HepG2 (cell line): ENCODE data around the gene BCAS3. TPM values are rescaled to one million over a fixed set of nuclear protein-coding genes. Genes with fewer than 3 reads are reported as not detected.

ENCODE experiments used
- CBFB ChIP-seq: sonication (generic); formaldehyde crosslinking; IDR thresholded peaks from 2 replicates; pipeline ENCODE4 v1.4.0; 2020; ENCODE audit warnings: missing genetic modification reagents
- ELF1 ChIP-seq: sonication (generic); formaldehyde crosslinking; IDR thresholded peaks from 2 replicates; pipeline ENCODE4 v1.4.0; 2020; ENCODE audit warnings: missing genetic modification reagents
- FOSL1 ChIP-seq: sonication (generic); formaldehyde crosslinking; IDR thresholded peaks from 2 replicates; pipeline ENCODE4 v1.9.0; 2021; ENCODE audit warnings: missing genetic modification reagents, borderline replicate concordance
- KLF12 ChIP-seq: sonication (generic); formaldehyde crosslinking; IDR thresholded peaks from 2 replicates; pipeline ENCODE4 v1.4.0; 2020; ENCODE audit warnings: missing genetic modification reagents, borderline replicate concordance
- NCOA1 ChIP-seq: sonication (generic); formaldehyde crosslinking; IDR thresholded peaks from 2 replicates; pipeline ENCODE4 v1.9.0; 2021; ENCODE audit warnings: missing genetic modification reagents
- POLR2A ChIP-seq, 2 experiments: IDR thresholded peaks; 2 replicates each; pipeline ENCODE4 v1.6.1; 2011; ENCODE audit warnings: low read depth in 2 of 2, low read length in 2 of 2, mild to moderate bottlenecking in 1 of 2, moderate library complexity in 1 of 2; ENCODE audit not compliant: insufficient read depth in 1 of 2
- RAD51 ChIP-seq: fragments of 450-650 bp; IDR thresholded peaks from 2 replicates; pipeline ENCODE4 v1.6.1; 2016; ENCODE audit warnings: borderline replicate concordance
- RFX1 ChIP-seq: fragments of 450-650 bp; IDR thresholded peaks from 2 replicates; pipeline ENCODE4 v1.6.1; 2017
- RXRA ChIP-seq: sonication (generic); formaldehyde crosslinking; IDR thresholded peaks from 2 replicates; pipeline ENCODE4 v1.5.1; 2020; ENCODE audit warnings: missing genetic modification reagents
- SMARCC2 ChIP-seq: fragments of 450-650 bp; IDR thresholded peaks from 2 replicates; pipeline ENCODE4 v1.6.1; 2017; ENCODE audit warnings: antibody characterized with exemption, mild to moderate bottlenecking
- TBX2 ChIP-seq: sonication (generic); formaldehyde crosslinking; IDR thresholded peaks from 2 replicates; pipeline ENCODE4 v1.5.0; 2020; ENCODE audit warnings: missing genetic modification reagents, mild to moderate bottlenecking, borderline replicate concordance
- TMF1 ChIP-seq: sonication (generic); formaldehyde crosslinking; IDR thresholded peaks from 2 replicates; pipeline ENCODE4 v1.8.1; 2022; ENCODE audit warnings: low read depth, missing genetic modification reagents
- ZKSCAN5 ChIP-seq: sonication (generic); formaldehyde crosslinking; IDR thresholded peaks from 2 replicates; pipeline ENCODE4 v1.5.1; 2020; ENCODE audit warnings: mild to moderate bottlenecking, missing genetic modification reagents
- ZNF230 ChIP-seq: sonication (generic); formaldehyde crosslinking; IDR thresholded peaks from 2 replicates; pipeline ENCODE4 v1.4.0; 2020; ENCODE audit warnings: mild to moderate bottlenecking, missing genetic modification reagents
- ZNF431 ChIP-seq: sonication (generic); formaldehyde crosslinking; IDR thresholded peaks from 2 replicates; pipeline ENCODE4 v1.9.0; 2022; ENCODE audit warnings: missing genetic modification reagents, low read depth, mild to moderate bottlenecking, borderline replicate concordance
- ZNF781 ChIP-seq: sonication (generic); formaldehyde crosslinking; IDR thresholded peaks from 2 replicates; pipeline ENCODE4 v1.5.1; 2020; ENCODE audit warnings: borderline replicate concordance, mild to moderate bottlenecking, missing genetic modification reagents; ENCODE audit errors: not compliant biosample characterization
- polyA plus RNA-seq, 8 experiments: library from polyadenylated mRNA; depleted of rRNA in 3 of 8; stranded (reverse) in 7 of 8; unstranded in 1 of 8; fragments of >200 nt; fragmentation: Illumina TruSeq in 4 of 8; extraction: Trizol in 4 of 8; gene quantifications; 2 replicates each; pipeline versions ENCODE4 v1.2.1 to v1.2.3, GENCODE V29; 2011 to 2016; ENCODE audit warnings: low read depth in 4 of 8, missing spikeins in 1 of 8, mixed read lengths in 1 of 8; ENCODE audit not compliant: insufficient read depth in 1 of 8
- total RNA-seq, 5 experiments: library from RNA; depleted of rRNA; stranded (reverse); fragments of >200 nt; fragmentation: Illumina TruSeq; extraction: Trizol; gene quantifications; 2 replicates each; pipeline ENCODE4 v1.2.3, GENCODE V29; 2016; ENCODE audit warnings: low read depth in 1 of 5
- TF ChIP-seq, protein P1 (sequence below): sonication (generic); formaldehyde crosslinking; IDR thresholded peaks from 2 replicates; pipeline ENCODE4 v1.4.0; 2020; ENCODE audit warnings: low read depth, mild to moderate bottlenecking, missing genetic modification reagents
- TF ChIP-seq, protein P2 (sequence below): sonication (generic); formaldehyde crosslinking; IDR thresholded peaks from 2 replicates; pipeline ENCODE4 v1.4.0; 2020; ENCODE audit warnings: missing genetic modification reagents
- TF ChIP-seq, protein P3 (sequence below): sonication (generic); formaldehyde crosslinking; IDR thresholded peaks from 2 replicates; pipeline ENCODE4 v1.5.1; 2020; ENCODE audit warnings: missing genetic modification reagents, mild to moderate bottlenecking, borderline replicate concordance
- TF ChIP-seq, protein P4 (sequence below): sonication (generic); formaldehyde crosslinking; IDR thresholded peaks from 2 replicates; pipeline ENCODE4 v1.5.1; 2020; ENCODE audit warnings: missing genetic modification reagents, mild to moderate bottlenecking, borderline replicate concordance
- TF ChIP-seq, protein P5 (sequence below): sonication (generic); formaldehyde crosslinking; IDR thresholded peaks from 2 replicates; pipeline ENCODE4 v1.8.1; 2023; ENCODE audit warnings: missing genetic modification reagents, inconsistent platforms, borderline replicate concordance
- TF ChIP-seq, protein P6 (sequence below): sonication (generic); formaldehyde crosslinking; IDR thresholded peaks from 2 replicates; pipeline ENCODE4 v1.5.0; 2020; ENCODE audit warnings: missing genetic modification reagents
- TF ChIP-seq, protein P7 (sequence below): sonication (generic); formaldehyde crosslinking; IDR thresholded peaks from 2 replicates; pipeline ENCODE4 v1.8.1; 2023; ENCODE audit warnings: missing genetic modification reagents, mild to moderate bottlenecking, borderline replicate concordance

BCAS3 gene
- total and polyA plus RNA-seq, 2 of the 13 experiments (the other 11 are each of a cell fraction or from before 2014, with no cell fraction given), result 10.7 to 11.2 TPM

- TF ChIP-seq, protein P1, sequence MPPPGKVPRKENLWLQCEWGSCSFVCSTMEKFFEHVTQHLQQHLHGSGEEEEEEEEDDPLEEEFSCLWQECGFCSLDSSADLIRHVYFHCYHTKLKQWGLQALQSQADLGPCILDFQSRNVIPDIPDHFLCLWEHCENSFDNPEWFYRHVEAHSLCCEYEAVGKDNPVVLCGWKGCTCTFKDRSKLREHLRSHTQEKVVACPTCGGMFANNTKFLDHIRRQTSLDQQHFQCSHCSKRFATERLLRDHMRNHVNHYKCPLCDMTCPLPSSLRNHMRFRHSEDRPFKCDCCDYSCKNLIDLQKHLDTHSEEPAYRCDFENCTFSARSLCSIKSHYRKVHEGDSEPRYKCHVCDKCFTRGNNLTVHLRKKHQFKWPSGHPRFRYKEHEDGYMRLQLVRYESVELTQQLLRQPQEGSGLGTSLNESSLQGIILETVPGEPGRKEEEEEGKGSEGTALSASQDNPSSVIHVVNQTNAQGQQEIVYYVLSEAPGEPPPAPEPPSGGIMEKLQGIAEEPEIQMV (CRISPR knock-in tag), result 0 out of 2 replicates have a peak, but pooled peaks have one; percentile 19
- TF ChIP-seq TBX2 (no peak), FOSL1 (no peak), POLR2A (IDR thresholded peaks at IDR 0.05; ENCODE audit: insufficient read depth in 1 of 2, low read depth in 2 of 2, low read length in 2 of 2) (no peak), ZNF781 (CRISPR knock-in tag) (peak; percentile 38), RAD51 (no peak), CBFB (CRISPR knock-in tag) (no peak), NCOA1 (no peak), SMARCC2 (no peak), TMF1 (CRISPR knock-in tag) (no peak), ZNF230 (no peak), RXRA (0 out of 2 replicates have a peak, but pooled peaks have one; percentile 12), RFX1 (no peak), KLF12 (CRISPR knock-in tag) (0 out of 2 replicates have a peak, but pooled peaks have one; percentile 23), ELF1 (CRISPR knock-in tag) (no peak), ZKSCAN5 (CRISPR knock-in tag) (no peak), ZNF431 (no peak)
- TF ChIP-seq, protein P2, sequence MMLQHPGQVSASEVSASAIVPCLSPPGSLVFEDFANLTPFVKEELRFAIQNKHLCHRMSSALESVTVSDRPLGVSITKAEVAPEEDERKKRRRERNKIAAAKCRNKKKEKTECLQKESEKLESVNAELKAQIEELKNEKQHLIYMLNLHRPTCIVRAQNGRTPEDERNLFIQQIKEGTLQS (CRISPR knock-in tag), result no peak
- TF ChIP-seq, protein P3, sequence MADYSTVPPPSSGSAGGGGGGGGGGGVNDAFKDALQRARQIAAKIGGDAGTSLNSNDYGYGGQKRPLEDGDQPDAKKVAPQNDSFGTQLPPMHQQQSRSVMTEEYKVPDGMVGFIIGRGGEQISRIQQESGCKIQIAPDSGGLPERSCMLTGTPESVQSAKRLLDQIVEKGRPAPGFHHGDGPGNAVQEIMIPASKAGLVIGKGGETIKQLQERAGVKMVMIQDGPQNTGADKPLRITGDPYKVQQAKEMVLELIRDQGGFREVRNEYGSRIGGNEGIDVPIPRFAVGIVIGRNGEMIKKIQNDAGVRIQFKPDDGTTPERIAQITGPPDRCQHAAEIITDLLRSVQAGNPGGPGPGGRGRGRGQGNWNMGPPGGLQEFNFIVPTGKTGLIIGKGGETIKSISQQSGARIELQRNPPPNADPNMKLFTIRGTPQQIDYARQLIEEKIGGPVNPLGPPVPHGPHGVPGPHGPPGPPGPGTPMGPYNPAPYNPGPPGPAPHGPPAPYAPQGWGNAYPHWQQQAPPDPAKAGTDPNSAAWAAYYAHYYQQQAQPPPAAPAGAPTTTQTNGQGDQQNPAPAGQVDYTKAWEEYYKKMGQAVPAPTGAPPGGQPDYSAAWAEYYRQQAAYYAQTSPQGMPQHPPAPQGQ (CRISPR knock-in tag), result no peak
- TF ChIP-seq, protein P4, sequence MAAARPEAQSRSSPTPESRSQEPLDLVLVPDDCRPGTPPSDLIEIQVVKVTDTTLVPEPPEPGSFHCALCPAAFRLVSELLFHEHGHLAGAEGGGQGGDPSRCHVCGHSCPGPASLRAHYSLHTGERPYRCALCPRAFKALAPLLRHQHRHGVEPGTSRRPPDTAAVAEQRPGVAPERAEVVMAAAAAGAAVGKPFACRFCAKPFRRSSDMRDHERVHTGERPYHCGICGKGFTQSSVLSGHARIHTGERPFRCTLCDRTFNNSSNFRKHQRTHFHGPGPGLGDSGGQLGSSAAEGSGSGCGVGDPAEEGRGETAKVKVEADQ (CRISPR knock-in tag), result 0 out of 2 replicates have a peak, but pooled peaks have one; percentile 51
- TF ChIP-seq, protein P5, sequence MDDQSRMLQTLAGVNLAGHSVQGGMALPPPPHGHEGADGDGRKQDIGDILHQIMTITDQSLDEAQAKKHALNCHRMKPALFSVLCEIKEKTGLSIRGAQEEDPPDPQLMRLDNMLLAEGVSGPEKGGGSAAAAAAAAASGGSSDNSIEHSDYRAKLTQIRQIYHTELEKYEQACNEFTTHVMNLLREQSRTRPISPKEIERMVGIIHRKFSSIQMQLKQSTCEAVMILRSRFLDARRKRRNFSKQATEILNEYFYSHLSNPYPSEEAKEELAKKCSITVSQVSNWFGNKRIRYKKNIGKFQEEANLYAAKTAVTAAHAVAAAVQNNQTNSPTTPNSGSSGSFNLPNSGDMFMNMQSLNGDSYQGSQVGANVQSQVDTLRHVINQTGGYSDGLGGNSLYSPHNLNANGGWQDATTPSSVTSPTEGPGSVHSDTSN (CRISPR knock-in tag), result no peak
- TF ChIP-seq, protein P6, sequence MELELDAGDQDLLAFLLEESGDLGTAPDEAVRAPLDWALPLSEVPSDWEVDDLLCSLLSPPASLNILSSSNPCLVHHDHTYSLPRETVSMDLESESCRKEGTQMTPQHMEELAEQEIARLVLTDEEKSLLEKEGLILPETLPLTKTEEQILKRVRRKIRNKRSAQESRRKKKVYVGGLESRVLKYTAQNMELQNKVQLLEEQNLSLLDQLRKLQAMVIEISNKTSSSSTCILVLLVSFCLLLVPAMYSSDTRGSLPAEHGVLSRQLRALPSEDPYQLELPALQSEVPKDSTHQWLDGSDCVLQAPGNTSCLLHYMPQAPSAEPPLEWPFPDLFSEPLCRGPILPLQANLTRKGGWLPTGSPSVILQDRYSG (CRISPR knock-in tag), result no peak
- TF ChIP-seq, protein P7, sequence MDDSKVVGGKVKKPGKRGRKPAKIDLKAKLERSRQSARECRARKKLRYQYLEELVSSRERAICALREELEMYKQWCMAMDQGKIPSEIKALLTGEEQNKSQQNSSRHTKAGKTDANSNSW (CRISPR knock-in tag), result no peak
Measured at GRCh38 chr17:61313461-61314326, 636.0 kb downstream of the BCAS3 start (continued).
